ENCODE measurements around the gene LTB4R2. TPM values are rescaled to one million over a fixed set of nuclear protein-coding genes. Genes with fewer than 3 reads are reported as not detected.

Gene LTB4R2
- total and polyA plus RNA-seq, 2 of the 8 experiments (the other 6 are each of a cell fraction or from before 2014, with no cell fraction given) = 5.3 to 6.7 TPM

DNA sequence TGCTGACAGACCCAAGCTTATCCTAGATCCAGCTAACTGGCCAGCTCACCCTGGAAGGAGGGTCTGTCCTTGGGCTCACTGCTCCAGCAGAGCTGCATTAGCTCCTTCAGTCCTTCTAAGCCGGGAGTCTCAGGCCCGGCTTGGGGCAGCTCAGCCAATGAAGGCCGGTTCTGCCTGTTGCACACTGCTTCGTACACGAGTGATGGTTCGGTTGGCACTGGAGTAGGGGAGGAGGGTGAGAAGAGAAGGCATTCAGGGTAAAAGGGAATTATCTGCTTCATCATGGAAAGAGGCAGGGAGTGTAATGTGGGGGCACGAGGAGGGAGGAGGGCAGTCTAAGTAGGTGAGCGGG lies 27.9 kb downstream of the LTB4R2 start:
- ChIA-PET CTCF (ENCODE audit: partially characterized antibody) (interaction anchor here (0.8 to 27.8 kb wide), 7 partner anchors 9 to 90 kb away, joined by 3 to 664 read pairs (median 5); partner anchors contain the start of genes CBLN3, KHNYN and NFATC4), POLR2A (ENCODE audit: partially characterized antibody) (no interaction called here)
- peaks cover 0 to 2% of the 10 kb centered on the region in 2 experiments for H4K20me1 ChIP-seq (replicated peaks in 1 of 2; ENCODE audit: control insufficient read depth in 1 of 2, insufficient read depth in 2 of 2, low read length in 2 of 2)
- no peak overlapping the region for H2BK15ac ChIP-seq (ENCODE audit: low read length)
- WGBS, 2 experiments (ENCODE audit: extremely low coverage in 1 of 2, insufficient coverage in 1 of 2, insufficient read length in 1 of 2, insufficient replicate concordance in 2 of 2, low coverage in 1 of 2, low lambda C conversion rate in 2 of 2, missing lambda C conversion rate in 1 of 2) = 87% methylated on average over 8 of the region's 8 CpGs; no CpG with 5 or more reads in 1 of the 2 experiments
- no peaks in the 10 kb centered on the region for H3K9me3 ChIP-seq (ENCODE audit: insufficient read depth in 2 of 2, low read depth in 1 of 2, low read length in 1 of 2)
- H3K79me2 ChIP-seq (ENCODE audit: control insufficient read depth in 1 of 2, insufficient read depth in 2 of 2, low read length in 2 of 2) = no peaks in the 10 kb centered on the region
- H2BK20ac ChIP-seq (ENCODE audit: low read length) = no peak overlapping the region
- TF ChIP-seq TAF7 (optimal IDR thresholded peaks at IDR 0.05; ENCODE audit: borderline replicate concordance, low read depth, low read length) = no peak
- TF ChIP-seq ZNF274 (IDR thresholded peaks at IDR 0.05; ENCODE audit: borderline replicate concordance, extremely low read depth, low read length) = no peak
- TF ChIP-seq, protein P1, sequence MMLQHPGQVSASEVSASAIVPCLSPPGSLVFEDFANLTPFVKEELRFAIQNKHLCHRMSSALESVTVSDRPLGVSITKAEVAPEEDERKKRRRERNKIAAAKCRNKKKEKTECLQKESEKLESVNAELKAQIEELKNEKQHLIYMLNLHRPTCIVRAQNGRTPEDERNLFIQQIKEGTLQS (IDR thresholded peaks at IDR 0.05; ENCODE audit: insufficient read depth, low read depth, low read length) = no peak
- no peak for TF ChIP-seq BRCA1 (IDR thresholded peaks at IDR 0.05; ENCODE audit: low read depth, low read length)
- TF ChIP-seq RBBP5 (IDR thresholded peaks at IDR 0.05; ENCODE audit: borderline replicate concordance, low read depth, low read length) = no peak
- TF ChIP-seq ASH2L (IDR thresholded peaks at IDR 0.05; ENCODE audit: low read length) = no peak
- TF ChIP-seq CBX5 (IDR thresholded peaks at IDR 0.05; ENCODE audit: low read depth, low read length) = no peak
- H3K56ac ChIP-seq (replicated peaks; ENCODE audit: insufficient read length, low read depth, low read length) = no peak overlapping the region
- no peak overlapping the region for H3K23ac ChIP-seq (ENCODE audit: insufficient read length)
- H4K5ac ChIP-seq (ENCODE audit: insufficient read length, low read depth, low read length) = no peak overlapping the region
- H3K4ac ChIP-seq (replicated peaks; ENCODE audit: insufficient read length, low read depth, low read length) = no peak overlapping the region
- H3K14ac ChIP-seq (ENCODE audit: insufficient read length) = no peak overlapping the region
- no peaks in the 10 kb centered on the region for H3K36me3 ChIP-seq (ENCODE audit: control insufficient read depth in 2 of 4, insufficient read depth in 4 of 4, low read length in 3 of 4)
- no peak overlapping the region for H4K91ac ChIP-seq (replicated peaks; ENCODE audit: insufficient read length, low read length)
- no peak overlapping the region for H2AK5ac ChIP-seq (ENCODE audit: low read depth, low read length)
- no peak overlapping the region for H2BK5ac ChIP-seq (ENCODE audit: low read depth, low read length)
- H2AFZ ChIP-seq (ENCODE audit: low read length) = no peak overlapping the region
- no peak overlapping the region for H2BK12ac ChIP-seq (ENCODE audit: low read depth, low read length)
- no peak overlapping the region for H2BK120ac ChIP-seq (replicated peaks; ENCODE audit: low read depth, low read length)
- H3K79me1 ChIP-seq (ENCODE audit: low read depth, low read length) = no peaks in the 10 kb centered on the region
- no peak overlapping the region for H3K27ac ChIP-seq (ENCODE audit: low read depth, low read length)
- peaks cover 0 to 17% (median 5%) of the 10 kb centered on the region in 4 experiments; a peak in 5 of 7 replicates for H3K4me1 ChIP-seq (replicated peaks in 1 of 4; ENCODE audit: control insufficient read depth in 3 of 4, insufficient read depth in 4 of 4, low read length in 3 of 4)
- no peak overlapping the region for H3K4me3 ChIP-seq (ENCODE audit: extremely low read depth in 1 of 4, insufficient read depth in 2 of 4, low read depth in 3 of 4, low read length in 4 of 4)
- H3K23me2 ChIP-seq (ENCODE audit: low read depth, low read length) = peaks cover 22% of the 10 kb centered on the region; the same call in 1 of the 2 replicates
- no peak overlapping the region for H4K8ac ChIP-seq (ENCODE audit: extremely low read depth, insufficient read depth, low read length)
- H3K4me2 ChIP-seq (ENCODE audit: insufficient read depth in 1 of 2, low read depth in 2 of 2, low read length in 2 of 2) = no peak overlapping the region
- H3K27me3 ChIP-seq (replicated peaks in 1 of 4; ENCODE audit: control insufficient read depth in 3 of 4, extremely low read depth in 1 of 4, insufficient read depth in 3 of 4, low read length in 3 of 4) = peaks cover 68 to 91% (median 88%) of the 10 kb centered on the region in 4 experiments
- DNase-seq (ENCODE audit: low read depth in 1 of 2, low spot score in 2 of 2) = no peak
- no peak overlapping the region for H3K18ac ChIP-seq (ENCODE audit: extremely low read depth, low read length)
- no peak for FAIRE-seq
- H3K9ac ChIP-seq (replicated peaks in 1 of 4; ENCODE audit: extremely low read depth in 1 of 4, low read depth in 3 of 4, low read length in 3 of 4) = no peak overlapping the region
